SU-DHL-6 (cell line): ENCODE data around the gene ROBO2.

ENCODE experiments used
- H2AFZ ChIP-seq: fragments of 200-600 bp; sonication (generic); 2 replicates; pipeline ENCODE4 v1.6.1; 2014; ENCODE audit warnings: low read depth, mild to moderate bottlenecking, moderate library complexity, mixed read lengths, antibody characterized with exemption, low read length; ENCODE audit not compliant: severe bottlenecking
- H3F3A ChIP-seq: fragments of 200-600 bp; shearing (Covaris generic); 2 replicates; pipeline ENCODE4 v1.6.0; 2016; ENCODE audit warnings: antibody characterized with exemption, mild to moderate bottlenecking; ENCODE audit not compliant: insufficient read depth
- H3K27ac ChIP-seq: fragments of 200-600 bp; sonication (generic); 2 replicates; pipeline ENCODE4 v1.5.1; 2016; ENCODE audit warnings: low read depth, mild to moderate bottlenecking, low read length, moderate library complexity, mixed read lengths
- H3K27me3 ChIP-seq: fragments of 200-600 bp; sonication (generic), shearing (Covaris generic); 2 replicates; pipeline ENCODE4 v1.6.0; 2014; ENCODE audit warnings: mild to moderate bottlenecking, low read length
- H3K36me3 ChIP-seq: fragments of 200-600 bp; sonication (generic); 2 replicates; pipeline ENCODE4 v1.6.1; 2014; ENCODE audit warnings: mild to moderate bottlenecking, low read length, mixed read lengths
- H3K4me2 ChIP-seq: fragments of 300-600, 200-600 bp; shearing (Covaris generic), sonication (generic); 2 replicates; pipeline ENCODE4 v1.6.0; 2014; ENCODE audit warnings: low read length, low read depth, mild to moderate bottlenecking; ENCODE audit not compliant: poor library complexity, severe bottlenecking
- H3K4me3 ChIP-seq: fragments of 200-600 bp; sonication (generic); 2 replicates; pipeline ENCODE4 v1.5.1; 2014; ENCODE audit warnings: antibody characterized with exemption, low read length, mild to moderate bottlenecking, mixed read lengths; ENCODE audit not compliant: insufficient read depth, poor library complexity, severe bottlenecking
- H3K79me2 ChIP-seq: fragments of 200-600 bp; sonication (generic); 2 replicates; pipeline ENCODE4 v1.6.1; 2014; ENCODE audit warnings: mild to moderate bottlenecking, low read length, moderate library complexity; ENCODE audit not compliant: insufficient read depth
- H3K9ac ChIP-seq: fragments of 200-600 bp; sonication (generic); 2 replicates; pipeline ENCODE4 v1.7.0; 2014; ENCODE audit warnings: mild to moderate bottlenecking, low read length
- H3K9me2 ChIP-seq: fragments of 200-600 bp; sonication (generic); replicated peaks from 2 replicates; pipeline ENCODE4 v1.6.1; 2014; ENCODE audit warnings: low read length; ENCODE audit not compliant: insufficient read depth
- H3K9me3 ChIP-seq: fragments of 200-600 bp; sonication (generic); 2 replicates; pipeline ENCODE4 v1.6.1; 2014; ENCODE audit warnings: low read length, mixed read lengths; ENCODE audit not compliant: insufficient read depth
- H4K20me1 ChIP-seq: fragments of 200-600 bp; sonication (generic); 2 replicates; pipeline ENCODE4 v1.6.1; 2014; ENCODE audit warnings: low read depth, mild to moderate bottlenecking, antibody characterized with exemption, low read length, moderate library complexity, mixed read lengths
- CTCF ChIP-seq: fragments of 200-600 bp; sonication (generic); IDR thresholded peaks from one replicate; pipeline ENCODE4 v1.5.1; 2017; ENCODE audit warnings: antibody characterized with exemption, mild to moderate bottlenecking, low read length, moderate library complexity; ENCODE audit not compliant: insufficient read depth, poor library complexity, severe bottlenecking
- EZH2phosphoT487 ChIP-seq: fragments of 200-600 bp; sonication (generic), shearing (Covaris generic); conservative IDR thresholded peaks from 2 replicates; pipeline ENCODE4 v1.6.1; 2018; ENCODE audit warnings: mild to moderate bottlenecking, antibody characterized with exemption, low read length, moderate library complexity, mixed read lengths

The ROBO2 gene

GRCh38 chr3:77321646-77322045 lies 281.7 kb downstream of the ROBO2 start:
- no peak overlapping the region for H3K9ac ChIP-seq
- no peak overlapping the region for H2AFZ ChIP-seq
- H3F3A ChIP-seq, result no peaks in the 10 kb centered on the region
- H3K4me2 ChIP-seq, result no peak overlapping the region
- H3K9me2 ChIP-seq, result no peaks in the 10 kb centered on the region
- H3K9me3 ChIP-seq, result no peaks in the 10 kb centered on the region
- no peak for TF ChIP-seq EZH2phosphoT487
- no peak for TF ChIP-seq CTCF
- H3K36me3 ChIP-seq, result no peaks in the 10 kb centered on the region
- no peak overlapping the region for H3K4me3 ChIP-seq
- H4K20me1 ChIP-seq, result no peaks in the 10 kb centered on the region
- H3K79me2 ChIP-seq, result no peaks in the 10 kb centered on the region
- H3K27me3 ChIP-seq, result no peaks in the 10 kb centered on the region
- no peak overlapping the region for H3K27ac ChIP-seq

DNA sequence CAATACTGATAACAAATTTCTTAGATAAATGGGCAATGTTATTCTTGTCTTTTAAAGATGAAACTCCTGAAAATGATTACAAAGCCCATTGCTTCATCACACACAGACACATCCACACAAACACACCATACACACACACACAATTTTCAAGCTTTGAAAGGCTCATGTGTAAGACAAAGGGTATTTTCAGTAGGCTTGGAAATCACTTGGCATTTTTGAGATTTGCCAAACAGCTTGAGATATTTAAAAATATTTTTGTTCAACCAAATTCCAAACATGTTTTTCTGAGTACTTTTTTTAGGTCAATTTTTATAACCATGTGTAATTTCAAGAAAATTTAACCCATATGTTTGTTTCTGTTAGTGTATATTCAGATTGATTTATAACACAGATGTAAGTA lies 283.7 kb downstream of the ROBO2 start:
- no peaks in the 10 kb centered on the region for H3F3A ChIP-seq
- H3K4me2 ChIP-seq, result no peak overlapping the region
- no peak overlapping the region for H3K4me3 ChIP-seq
- H3K36me3 ChIP-seq, result no peaks in the 10 kb centered on the region
- no peak overlapping the region for H3K27ac ChIP-seq
- H3K27me3 ChIP-seq, result no peaks in the 10 kb centered on the region
- TF ChIP-seq EZH2phosphoT487 (no peak), CTCF (no peak)
- H3K79me2 ChIP-seq, result no peaks in the 10 kb centered on the region
- no peaks in the 10 kb centered on the region for H4K20me1 ChIP-seq
- H2AFZ ChIP-seq, result no peak overlapping the region
- H3K9me3 ChIP-seq, result no peaks in the 10 kb centered on the region
- H3K9ac ChIP-seq, result no peak overlapping the region
- H3K9me2 ChIP-seq, result no peaks in the 10 kb centered on the region

GRCh38 chr3:77324105-77324504 lies 284.2 kb downstream of the ROBO2 start:
- Histone ChIP-seq H3K27ac (no peak overlapping the region), H3K79me2 (no peaks in the 10 kb centered on the region), H3K9ac (no peak overlapping the region), H2AFZ (no peak overlapping the region), H4K20me1 (no peaks in the 10 kb centered on the region), H3K9me3 (no peaks in the 10 kb centered on the region), H3K4me2 (no peak overlapping the region), H3K36me3 (no peaks in the 10 kb centered on the region), H3K4me3 (no peak overlapping the region), H3F3A (no peaks in the 10 kb centered on the region), H3K9me2 (no peaks in the 10 kb centered on the region), H3K27me3 (no peaks in the 10 kb centered on the region)
- no peak for TF ChIP-seq EZH2phosphoT487

DNA sequence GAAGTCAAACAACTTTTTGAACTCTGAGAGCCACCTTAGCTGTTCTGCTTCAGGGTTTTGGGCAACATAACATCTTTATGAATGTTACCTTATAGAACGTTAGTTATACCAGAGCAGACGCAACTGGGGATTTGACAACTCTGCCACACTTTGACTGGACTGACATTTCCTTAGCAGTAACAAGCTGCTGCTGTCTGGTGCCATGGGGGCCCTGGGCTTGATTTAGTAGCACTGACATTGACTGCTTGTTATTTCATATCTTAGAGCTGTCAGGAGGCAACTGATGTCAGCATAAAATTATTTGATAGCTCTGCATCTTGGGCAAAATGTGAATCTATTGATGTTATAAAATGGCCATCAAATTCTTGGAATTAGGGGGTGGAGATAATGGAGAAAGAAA lies 285.4 kb downstream of the ROBO2 start:
- Histone ChIP-seq H3K9ac (no peak overlapping the region), H3K4me3 (no peak overlapping the region), H3K4me2 (no peak overlapping the region), H3K79me2 (no peaks in the 10 kb centered on the region), H3K27me3 (no peaks in the 10 kb centered on the region), H3F3A (no peaks in the 10 kb centered on the region), H3K9me3 (no peaks in the 10 kb centered on the region), H3K36me3 (no peaks in the 10 kb centered on the region), H2AFZ (no peak overlapping the region), H3K9me2 (no peaks in the 10 kb centered on the region), H4K20me1 (no peaks in the 10 kb centered on the region), H3K27ac (no peak overlapping the region)
- TF ChIP-seq EZH2phosphoT487 (no peak), CTCF (no peak)
